Liver (tissue), 9 donors: ENCODE results near the gene PXYLP1. TPM values are rescaled to one million over a fixed set of nuclear protein-coding genes. Genes with fewer than 3 reads are reported as not detected.

ENCODE experiments used
- DNase-seq: peaks from one replicate; pipeline ENCODE4 v3.0.0-alpha.2; 2017; ENCODE audit warnings: low spot score
- H3K27ac ChIP-seq, 2 donors: one replicate each; pipeline ENCODE4 v1.7.0; 2013; ENCODE audit warnings: inconsistent platforms in 2 of 2, low read length in 2 of 2, control low read depth in 1 of 2, low read depth in 1 of 2, mild to moderate bottlenecking in 1 of 2
- H3K27me3 ChIP-seq, 4 donors: one replicate each; pipeline versions ENCODE4 v1.6.1 to v1.7.0; 2013; ENCODE audit warnings: low read length in 3 of 4, inconsistent platforms in 1 of 4, mild to moderate bottlenecking in 1 of 4, moderate library complexity in 1 of 4; ENCODE audit not compliant: control insufficient read depth in 4 of 4, insufficient read depth in 4 of 4
- H3K36me3 ChIP-seq, 4 donors: one replicate each; pipeline versions ENCODE4 v1.6.1 to v1.7.0; 2013; ENCODE audit warnings: low read length in 3 of 4, mild to moderate bottlenecking in 3 of 4, low read depth in 1 of 4, moderate library complexity in 1 of 4; ENCODE audit not compliant: control insufficient read depth in 4 of 4, insufficient read depth in 3 of 4
- H3K4me1 ChIP-seq, 4 donors: one replicate each; pipeline versions ENCODE4 v1.6.1 to v1.7.0; 2013; ENCODE audit warnings: low read length in 3 of 4, mild to moderate bottlenecking in 3 of 4, moderate library complexity in 1 of 4; ENCODE audit not compliant: control insufficient read depth in 4 of 4, insufficient read depth in 4 of 4
- H3K4me3 ChIP-seq, 3 donors: one replicate each; pipeline versions ENCODE4 v1.6.1 to v1.7.0; 2013; ENCODE audit warnings: low read length in 3 of 3, control low read depth in 1 of 3, low read depth in 1 of 3, mild to moderate bottlenecking in 1 of 3
- H3K9ac ChIP-seq, 2 donors: one replicate each; pipeline ENCODE4 v1.7.0; 2013; ENCODE audit warnings: low read length in 2 of 2, mild to moderate bottlenecking in 2 of 2, moderate library complexity in 2 of 2, control low read depth in 1 of 2, low read depth in 1 of 2
- H3K9me3 ChIP-seq, 4 donors: one replicate each; pipeline versions ENCODE4 v1.6.1 to v1.7.0; 2013; ENCODE audit warnings: low read length in 3 of 4; ENCODE audit not compliant: control insufficient read depth in 4 of 4
- EGR1 ChIP-seq, 2 donors: IDR thresholded peaks; 2 replicates each; pipeline ENCODE4 v1.6.1; 2016 to 2018; ENCODE audit warnings: antibody characterized with exemption in 2 of 2, low read depth in 2 of 2
- FOXA1 ChIP-seq: IDR thresholded peaks from 2 replicates; pipeline ENCODE4 v1.6.1; 2016; ENCODE audit warnings: antibody characterized with exemption
- FOXA2 ChIP-seq: IDR thresholded peaks from 2 replicates; pipeline ENCODE4 v1.6.1; 2016; ENCODE audit warnings: antibody characterized with exemption
- GABPA ChIP-seq, 2 donors: IDR thresholded peaks in 1 of 2; conservative IDR thresholded peaks in 1 of 2; 2 replicates each; pipeline ENCODE4 v1.6.1; 2016; ENCODE audit warnings: antibody characterized with exemption in 2 of 2, mild to moderate bottlenecking in 1 of 2, moderate library complexity in 1 of 2
- HNF4G ChIP-seq: IDR thresholded peaks from 2 replicates; pipeline ENCODE4 v1.6.1; 2016; ENCODE audit warnings: antibody characterized with exemption
- JUND ChIP-seq, 2 donors: IDR thresholded peaks; 2 replicates each; pipeline ENCODE4 v1.6.1; 2016; ENCODE audit warnings: antibody characterized with exemption in 2 of 2
- RAD21 ChIP-seq, 2 donors: IDR thresholded peaks; 2 replicates each; pipeline ENCODE4 v1.6.1; 2016; ENCODE audit warnings: antibody characterized with exemption in 2 of 2, mild to moderate bottlenecking in 2 of 2
- SP1 ChIP-seq: IDR thresholded peaks from 2 replicates; pipeline ENCODE4 v1.6.1; 2018; ENCODE audit warnings: antibody characterized with exemption, mild to moderate bottlenecking
- TAF1 ChIP-seq: conservative IDR thresholded peaks from 2 replicates; pipeline ENCODE4 v1.6.1; 2016; ENCODE audit warnings: antibody characterized with exemption, mild to moderate bottlenecking
- YY1 ChIP-seq: IDR thresholded peaks from 2 replicates; pipeline ENCODE4 v1.6.1; 2016; ENCODE audit warnings: antibody characterized with exemption, mild to moderate bottlenecking
- polyA plus RNA-seq, 2 donors: library from polyadenylated mRNA; stranded (reverse) in 1 of 2; unstranded in 1 of 2; fragments of 200-250 nt in 1 of 2; fragments of >200 nt in 1 of 2; fragmentation: Nextera tagmentation in 1 of 2; extraction: Ambion mirVana in 1 of 2; gene quantifications; one replicate each; pipeline versions ENCODE4 v1.2.1 to v1.2.3, GENCODE V29; 2013 to 2015
- total RNA-seq, 2 donors: library from RNA; depleted of rRNA; stranded (reverse); fragments of >200 nt; gene quantifications; one replicate each; pipeline ENCODE4 v1.2.3, GENCODE V29; 2014
- TF ChIP-seq, protein P1 (sequence below): fragments of 150-350 bp; IDR thresholded peaks from 2 replicates; pipeline ENCODE4 v1.5.1; 2017; ENCODE audit warnings: improper control_type of control experiment, low read depth, low read length; ENCODE audit not compliant: missing input control
- TF ChIP-seq, protein P2 (sequence below): IDR thresholded peaks from 2 replicates; pipeline ENCODE4 v1.6.1; 2016; ENCODE audit warnings: antibody characterized with exemption
- TF ChIP-seq, protein P3 (sequence below): IDR thresholded peaks from 2 replicates; pipeline ENCODE4 v1.6.1; 2016; ENCODE audit warnings: antibody characterized with exemption
- TF ChIP-seq, protein P4 (sequence below): IDR thresholded peaks from 2 replicates; pipeline ENCODE4 v1.6.1; 2016; ENCODE audit warnings: antibody characterized with exemption
- donor health status: healthy.
- donor health status: healthy.
- donor health status: healthy.
- donor health status: healthy.
- donor health status: healthy.

PXYLP1 gene
- total and polyA plus RNA-seq, 4 donors: 1.1 to 5.3 (median 3.1) TPM

DNA sequence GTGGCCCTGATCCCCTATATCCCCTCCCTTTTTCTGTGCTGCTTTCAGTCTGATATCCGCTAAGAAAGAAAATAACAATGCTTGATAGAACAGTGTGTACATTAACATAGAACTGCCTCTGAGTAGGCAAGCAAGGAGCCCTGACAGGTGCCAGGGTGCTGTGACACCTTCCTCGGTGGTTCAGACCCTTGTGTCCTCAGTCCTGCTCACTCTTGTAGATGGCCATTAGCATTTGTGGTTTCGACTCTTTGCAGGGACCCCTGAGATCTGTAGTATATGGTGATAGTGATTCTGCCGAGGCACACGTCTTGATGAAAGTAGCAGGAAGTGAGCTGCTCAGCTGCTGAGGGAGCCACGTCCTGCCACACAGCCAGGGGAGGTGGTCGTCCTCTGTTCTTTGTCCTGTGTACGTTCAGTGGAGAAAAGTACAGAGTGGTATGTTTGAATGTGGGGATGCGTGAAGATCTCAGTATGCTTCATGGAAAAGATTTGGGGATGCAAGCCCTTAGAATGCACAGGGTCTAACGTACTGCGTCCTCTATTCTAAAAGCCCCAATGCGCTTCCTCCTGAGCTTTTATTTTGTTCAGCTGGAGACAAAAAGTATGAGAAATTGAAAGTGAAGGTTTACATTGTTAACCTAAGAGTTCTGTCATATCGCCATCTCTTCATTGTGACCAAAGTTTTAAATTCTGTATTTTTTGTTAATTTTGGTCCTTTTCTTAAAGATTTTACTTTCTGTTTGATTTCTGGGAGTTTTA is 35.4 kb downstream of the PXYLP1 start (continued):
- TF ChIP-seq, protein P1, sequence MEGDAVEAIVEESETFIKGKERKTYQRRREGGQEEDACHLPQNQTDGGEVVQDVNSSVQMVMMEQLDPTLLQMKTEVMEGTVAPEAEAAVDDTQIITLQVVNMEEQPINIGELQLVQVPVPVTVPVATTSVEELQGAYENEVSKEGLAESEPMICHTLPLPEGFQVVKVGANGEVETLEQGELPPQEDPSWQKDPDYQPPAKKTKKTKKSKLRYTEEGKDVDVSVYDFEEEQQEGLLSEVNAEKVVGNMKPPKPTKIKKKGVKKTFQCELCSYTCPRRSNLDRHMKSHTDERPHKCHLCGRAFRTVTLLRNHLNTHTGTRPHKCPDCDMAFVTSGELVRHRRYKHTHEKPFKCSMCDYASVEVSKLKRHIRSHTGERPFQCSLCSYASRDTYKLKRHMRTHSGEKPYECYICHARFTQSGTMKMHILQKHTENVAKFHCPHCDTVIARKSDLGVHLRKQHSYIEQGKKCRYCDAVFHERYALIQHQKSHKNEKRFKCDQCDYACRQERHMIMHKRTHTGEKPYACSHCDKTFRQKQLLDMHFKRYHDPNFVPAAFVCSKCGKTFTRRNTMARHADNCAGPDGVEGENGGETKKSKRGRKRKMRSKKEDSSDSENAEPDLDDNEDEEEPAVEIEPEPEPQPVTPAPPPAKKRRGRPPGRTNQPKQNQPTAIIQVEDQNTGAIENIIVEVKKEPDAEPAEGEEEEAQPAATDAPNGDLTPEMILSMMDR: no peak
- TF ChIP-seq RAD21 (IDR thresholded peaks at IDR 0.05): no peak
- no peak for TF ChIP-seq EGR1 (IDR thresholded peaks at IDR 0.05; ENCODE audit: low read depth in 2 of 2)
- no peak for TF ChIP-seq GABPA (IDR thresholded peaks at IDR 0.05 in 1 of 2, conservative IDR thresholded peaks at IDR 0.05 in 1 of 2)

DNA sequence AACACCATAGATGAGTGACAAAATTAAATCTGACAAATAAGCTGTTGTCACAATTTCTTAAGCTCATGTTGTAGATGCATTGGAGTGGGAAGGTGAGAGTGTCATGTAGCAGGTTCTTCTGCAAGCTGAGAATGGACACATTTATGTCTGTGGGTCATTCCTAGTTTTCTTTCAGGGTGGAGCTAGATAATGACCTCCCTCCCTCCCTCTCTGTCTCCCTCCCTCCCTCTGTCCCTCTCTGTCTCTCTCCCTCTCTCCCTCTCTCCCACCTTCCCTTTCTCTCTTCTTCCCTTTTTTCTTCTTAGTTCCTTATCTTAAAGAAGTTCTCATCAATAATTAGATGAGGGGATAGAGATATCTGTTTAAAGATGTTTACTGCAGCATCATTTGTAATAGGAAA is 36.0 kb downstream of the PXYLP1 start:
- Histone ChIP-seq H3K36me3 (no peaks in the 10 kb centered on the region), H3K4me1 (peaks cover 0 to 7% (median 3%) of the 10 kb centered on the region in 4 donors), H3K27ac (no peak overlapping the region), H3K27me3 (no peaks in the 10 kb centered on the region), H3K9ac (no peak overlapping the region), H3K4me3 (no peak overlapping the region), H3K9me3 (no peaks in the 10 kb centered on the region)
- TF ChIP-seq, protein P2, sequence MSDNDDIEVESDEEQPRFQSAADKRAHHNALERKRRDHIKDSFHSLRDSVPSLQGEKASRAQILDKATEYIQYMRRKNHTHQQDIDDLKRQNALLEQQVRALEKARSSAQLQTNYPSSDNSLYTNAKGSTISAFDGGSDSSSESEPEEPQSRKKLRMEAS: no peak
- TF ChIP-seq, protein P3, sequence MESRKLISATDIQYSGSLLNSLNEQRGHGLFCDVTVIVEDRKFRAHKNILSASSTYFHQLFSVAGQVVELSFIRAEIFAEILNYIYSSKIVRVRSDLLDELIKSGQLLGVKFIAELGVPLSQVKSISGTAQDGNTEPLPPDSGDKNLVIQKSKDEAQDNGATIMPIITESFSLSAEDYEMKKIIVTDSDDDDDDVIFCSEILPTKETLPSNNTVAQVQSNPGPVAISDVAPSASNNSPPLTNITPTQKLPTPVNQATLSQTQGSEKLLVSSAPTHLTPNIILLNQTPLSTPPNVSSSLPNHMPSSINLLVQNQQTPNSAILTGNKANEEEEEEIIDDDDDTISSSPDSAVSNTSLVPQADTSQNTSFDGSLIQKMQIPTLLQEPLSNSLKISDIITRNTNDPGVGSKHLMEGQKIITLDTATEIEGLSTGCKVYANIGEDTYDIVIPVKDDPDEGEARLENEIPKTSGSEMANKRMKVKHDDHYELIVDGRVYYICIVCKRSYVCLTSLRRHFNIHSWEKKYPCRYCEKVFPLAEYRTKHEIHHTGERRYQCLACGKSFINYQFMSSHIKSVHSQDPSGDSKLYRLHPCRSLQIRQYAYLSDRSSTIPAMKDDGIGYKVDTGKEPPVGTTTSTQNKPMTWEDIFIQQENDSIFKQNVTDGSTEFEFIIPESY: no peak
- TF ChIP-seq EGR1 (IDR thresholded peaks at IDR 0.05; ENCODE audit: low read depth in 2 of 2) (no peak), FOXA1 (no peak), JUND (IDR thresholded peaks at IDR 0.05) (no peak), FOXA2 (no peak), TAF1 (no peak), SP1 (no peak), HNF4G (no peak), YY1 (no peak), RAD21 (IDR thresholded peaks at IDR 0.05) (no peak)
- TF ChIP-seq, protein P1: no peak
- TF ChIP-seq, protein P4, sequence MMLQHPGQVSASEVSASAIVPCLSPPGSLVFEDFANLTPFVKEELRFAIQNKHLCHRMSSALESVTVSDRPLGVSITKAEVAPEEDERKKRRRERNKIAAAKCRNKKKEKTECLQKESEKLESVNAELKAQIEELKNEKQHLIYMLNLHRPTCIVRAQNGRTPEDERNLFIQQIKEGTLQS: no peak
- DNase-seq: no peak
